ENCODE measurements around the gene PIGO. TPM values are rescaled to one million over a fixed set of nuclear protein-coding genes. Genes with fewer than 3 reads are reported as not detected.
A peak's percentile ranks its signal among the peaks of the same experiment; 100 is the strongest.

Gene PIGO
- total RNA-seq, 2 experiments from 2014 or later, result 22.8 to 28.6 TPM

- ChIA-PET CTCF (interaction anchor here (0.6 to 1.8 kb wide), 4 partner anchors 9 to 1066 kb away, joined by 3 to 8 read pairs (median 4); partner anchors contain the start of genes PIGO, STOML2 and VCP), POLR2A (interaction anchor here (0.6 to 2.9 kb wide), 6 partner anchors 10 to 267 kb away, joined by 3 to 23 read pairs (median 10); partner anchors contain the start of genes PIGO, STOML2 and VCP)
- no peak for DNase-seq
- H3K27ac Mint-ChIP-seq, result peak overlapping the region; percentile 79
- H3K4me3 Mint-ChIP-seq, result peak overlapping the region; percentile 73
- H3K27me3 Mint-ChIP-seq, result no peaks in the 10 kb centered on the region
- no peaks in the 10 kb centered on the region for H3K9me3 Mint-ChIP-seq
- peaks cover 14% of the 10 kb centered on the region for H3K36me3 Mint-ChIP-seq (ENCODE audit: low read depth)
- H3K4me1 Mint-ChIP-seq, result peaks cover 64% of the 10 kb centered on the region
These were observed 16.0 kb upstream of the PIGO start for GRCh38 chr9:35112257-35113020.

DNA sequence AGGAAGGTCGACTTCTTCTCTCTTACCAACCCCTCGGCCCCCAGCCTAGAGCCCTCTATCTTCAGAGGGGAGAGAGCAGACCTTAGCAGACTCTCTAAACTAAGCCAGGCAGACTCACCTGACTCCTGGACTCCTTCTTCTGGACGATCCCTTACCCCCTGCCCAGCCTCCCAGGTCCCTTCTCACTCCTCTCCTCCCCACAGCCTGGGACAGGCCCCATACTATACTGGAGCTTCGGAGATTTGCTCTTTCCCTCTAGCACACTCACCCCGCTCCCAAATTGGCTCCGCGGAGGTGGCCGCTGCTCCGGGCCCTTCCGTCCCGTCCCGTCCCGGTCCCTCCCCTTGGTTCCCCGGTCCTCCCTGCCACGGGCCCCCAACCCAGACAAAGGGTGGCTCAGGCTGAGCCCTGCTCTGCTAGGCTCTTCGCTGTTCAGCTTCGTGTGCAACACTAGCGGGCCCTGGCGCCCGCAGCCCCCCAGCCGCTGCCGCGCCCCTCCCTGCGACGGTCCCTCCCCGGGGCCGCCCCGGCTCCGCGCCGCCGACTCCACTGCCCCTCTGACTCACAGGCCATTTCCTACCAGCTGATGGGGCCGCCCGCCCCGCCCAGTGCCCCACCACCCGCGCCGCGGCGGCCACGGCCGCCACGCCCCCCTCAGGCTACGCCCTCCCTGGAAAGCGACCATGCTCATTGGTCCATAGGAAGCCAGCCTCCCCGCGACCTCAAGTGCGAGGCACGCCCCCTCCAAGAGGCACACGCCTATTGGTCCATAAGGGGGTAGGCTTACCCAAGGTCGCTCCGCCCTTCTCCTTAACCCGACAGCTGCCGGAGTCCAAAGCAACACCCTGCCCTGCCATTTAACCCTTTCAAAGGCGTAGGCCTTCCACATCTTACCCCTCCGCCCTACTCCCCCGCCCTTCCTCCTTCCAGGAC, 14.9 kb upstream of the PIGO start:
- Mint-ChIP-seq H3K4me3 (peak overlapping the region; percentile 73), H3K27me3 (no peaks in the 10 kb centered on the region), H3K27ac (peak overlapping the region; percentile 79), H3K4me1 (peaks cover 54% of the 10 kb centered on the region), H3K9me3 (no peaks in the 10 kb centered on the region), H3K36me3 (ENCODE audit: low read depth) (peaks cover 19% of the 10 kb centered on the region)
- ChIA-PET POLR2A (interaction anchor here (0.6 to 2.9 kb wide), 9 partner anchors 9 to 448 kb away, joined by 3 to 23 read pairs (median 9); partner anchors contain the start of genes FANCG, PIGO, STOML2 and VCP), CTCF (interaction anchor here (0.6 to 1.8 kb wide), 6 partner anchors 14 to 1067 kb away, joined by 3 to 8 read pairs (median 4); partner anchors contain the start of genes FANCG, PIGO and VCP)
- peak; percentile 97 for DNase-seq

GRCh38 chr9:35110327-35110761, 14.0 kb upstream of the PIGO start:
- Mint-ChIP-seq H3K27ac (no peak overlapping the region), H3K27me3 (no peaks in the 10 kb centered on the region), H3K4me1 (peaks cover 49% of the 10 kb centered on the region), H3K9me3 (no peaks in the 10 kb centered on the region), H3K4me3 (peak overlapping the region; percentile 73), H3K36me3 (ENCODE audit: low read depth) (peaks cover 25% of the 10 kb centered on the region)
- ChIA-PET POLR2A (interaction anchor here (1.6 to 2.9 kb wide), 6 partner anchors 8 to 38 kb away, joined by 5 to 23 read pairs (median 10); partner anchors contain the start of genes FANCG, PIGO, STOML2 and VCP), CTCF (interaction anchor here (1.1 to 1.8 kb wide), 3 partner anchors 14 to 38 kb away, joined by 3 to 8 read pairs (median 4); partner anchors contain the start of genes FANCG, PIGO and VCP)
- DNase-seq, result no peak

DNA sequence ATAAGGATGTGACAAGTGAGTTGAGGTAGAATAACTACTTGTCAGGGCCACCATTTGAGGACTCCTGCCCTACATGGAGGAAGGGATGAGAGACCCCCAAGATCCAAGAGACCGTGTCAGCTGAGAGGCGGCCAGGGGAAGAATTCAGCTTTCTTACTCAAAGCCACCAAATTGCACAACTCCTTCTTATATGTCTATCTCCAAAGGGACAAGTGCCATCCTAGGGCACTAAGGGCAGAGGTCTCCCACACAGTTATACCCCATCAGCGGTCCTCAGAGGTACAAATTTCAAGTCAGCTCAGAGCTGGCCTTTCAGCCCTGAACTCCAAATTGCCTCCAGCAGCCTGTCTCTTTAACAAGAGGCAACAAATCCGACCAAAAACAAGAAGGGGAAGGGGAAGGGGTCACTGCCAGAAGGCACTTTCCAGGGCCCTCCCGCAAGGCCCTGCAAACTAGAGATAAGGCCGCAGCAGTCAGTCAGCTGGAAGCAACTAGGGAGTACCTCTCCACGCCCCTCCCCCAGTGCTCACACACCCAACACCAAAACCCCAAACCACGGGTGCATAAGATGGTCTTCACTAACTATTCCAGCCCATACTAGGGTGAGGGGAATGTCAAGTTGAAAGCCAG, 12.7 kb upstream of the PIGO start:
- CTCF ChIA-PET, result interaction anchor here (0.9 kb wide), 1 partner anchor 12 kb away, joined by 4 read pairs; the partner anchor contains the start of gene PIGO
- Mint-ChIP-seq H3K36me3 (ENCODE audit: low read depth) (peaks cover 32% of the 10 kb centered on the region), H3K27me3 (no peaks in the 10 kb centered on the region), H3K4me1 (peaks cover 42% of the 10 kb centered on the region), H3K4me3 (no peak overlapping the region), H3K9me3 (no peaks in the 10 kb centered on the region), H3K27ac (no peak overlapping the region)
- DNase-seq, result no peak
- POLR2A ChIA-PET, result no interaction called here

GRCh38 chr9:35108461-35108860, 12.1 kb upstream of the PIGO start:
- no peak overlapping the region for H3K4me3 Mint-ChIP-seq
- H3K36me3 Mint-ChIP-seq (ENCODE audit: low read depth), result peaks cover 26% of the 10 kb centered on the region
- H3K27me3 Mint-ChIP-seq, result no peaks in the 10 kb centered on the region
- DNase-seq, result no peak
- ChIA-PET CTCF (interaction anchor here (0.9 kb wide), 1 partner anchor 12 kb away, joined by 4 read pairs; the partner anchor contains the start of gene PIGO), POLR2A (no interaction called here)
- H3K9me3 Mint-ChIP-seq, result no peaks in the 10 kb centered on the region
- H3K4me1 Mint-ChIP-seq, result peaks cover 40% of the 10 kb centered on the region
- H3K27ac Mint-ChIP-seq, result no peak overlapping the region

- Mint-ChIP-seq H3K9me3 (no peaks in the 10 kb centered on the region), H3K27ac (no peak overlapping the region)
- no peak for DNase-seq
These were observed 11.2 kb upstream of the PIGO start for GRCh38 chr9:35107297-35108290.

GRCh38 chr9:35106343-35106730, 9.9 kb upstream of the PIGO start:
- Mint-ChIP-seq H3K4me3 (no peak overlapping the region), H3K4me1 (peaks cover 43% of the 10 kb centered on the region), H3K27me3 (no peaks in the 10 kb centered on the region), H3K9me3 (no peaks in the 10 kb centered on the region), H3K27ac (no peak overlapping the region), H3K36me3 (ENCODE audit: low read depth) (peaks cover 33% of the 10 kb centered on the region)
- POLR2A ChIA-PET, result interaction anchor here (1.1 to 1.3 kb wide), 2 partner anchors 8 to 27 kb away, joined by 6 read pairs; partner anchors contain the start of gene FANCG
- no peak for DNase-seq
- CTCF ChIA-PET, result interaction anchor here (1.2 to 1.3 kb wide), 2 partner anchors 55 to 153 kb away, joined by 3 to 5 read pairs; no protein-coding TSS in a partner anchor

More at GRCh38 chr9:35107297-35108290, 11.2 kb upstream of the PIGO start:
- Mint-ChIP-seq H3K4me3 (no peak overlapping the region), H3K27me3 (no peaks in the 10 kb centered on the region), H3K36me3 (ENCODE audit: low read depth) (peaks cover 30% of the 10 kb centered on the region), H3K4me1 (peaks cover 42% of the 10 kb centered on the region)
- ChIA-PET CTCF (interaction anchor here (1.2 to 1.3 kb wide), 2 partner anchors 57 to 151 kb away, joined by 3 to 5 read pairs; no protein-coding TSS in a partner anchor), POLR2A (interaction anchor here (1.3 kb wide), 1 partner anchor 28 kb away, joined by 6 read pairs; the partner anchor contains the start of gene FANCG)

DNA sequence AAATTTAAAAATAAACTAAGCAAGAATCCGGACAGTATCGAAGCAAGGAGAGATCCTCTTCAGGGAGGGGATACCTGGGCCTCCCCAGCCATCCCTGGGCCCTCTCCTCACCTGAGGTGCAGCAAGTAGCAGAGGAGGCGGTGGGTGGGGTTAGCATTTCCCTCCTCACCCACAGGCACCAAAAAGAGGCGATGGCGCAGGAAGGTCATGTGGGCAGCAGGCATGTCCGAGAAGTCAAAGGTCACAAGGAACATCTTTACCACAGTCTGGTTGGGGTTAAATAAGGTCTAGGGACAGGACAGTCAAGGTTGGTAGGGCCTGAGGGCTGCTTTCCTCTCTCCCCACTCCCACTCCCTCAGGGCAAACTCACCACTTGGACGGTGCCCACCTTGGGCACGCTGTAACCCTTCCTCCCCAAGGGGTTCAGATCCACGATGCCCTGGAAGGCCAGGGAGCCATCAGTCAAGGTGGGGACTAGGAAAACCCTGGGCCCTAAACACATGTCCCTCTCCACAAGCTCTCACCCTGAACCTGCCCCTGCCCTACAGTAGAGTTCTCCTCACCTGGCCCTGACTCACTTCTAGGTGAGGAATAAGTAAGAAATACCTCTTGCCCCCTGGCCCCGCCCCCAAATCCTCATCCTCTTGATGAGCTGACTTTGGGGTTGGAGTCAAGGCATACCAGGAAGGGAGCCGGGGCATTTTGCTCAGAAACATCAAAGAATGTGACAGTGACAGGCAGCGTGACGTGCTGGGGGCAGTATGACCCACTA, 9.4 kb upstream of the PIGO start:
- Mint-ChIP-seq H3K9me3 (no peaks in the 10 kb centered on the region), H3K27ac (no peak overlapping the region), H3K27me3 (no peaks in the 10 kb centered on the region), H3K4me1 (peaks cover 45% of the 10 kb centered on the region), H3K4me3 (no peak overlapping the region), H3K36me3 (ENCODE audit: low read depth) (peaks cover 39% of the 10 kb centered on the region)
- ChIA-PET CTCF (interaction anchor here (1.3 kb wide), 1 partner anchor 153 kb away, joined by 3 read pairs; no protein-coding TSS in a partner anchor), POLR2A (interaction anchor here (1.1 to 4.8 kb wide), 4 partner anchors 8 to 27 kb away, joined by 5 to 61 read pairs (median 6); partner anchors contain the start of genes FANCG and PIGO)
- DNase-seq, result no peak

DNA sequence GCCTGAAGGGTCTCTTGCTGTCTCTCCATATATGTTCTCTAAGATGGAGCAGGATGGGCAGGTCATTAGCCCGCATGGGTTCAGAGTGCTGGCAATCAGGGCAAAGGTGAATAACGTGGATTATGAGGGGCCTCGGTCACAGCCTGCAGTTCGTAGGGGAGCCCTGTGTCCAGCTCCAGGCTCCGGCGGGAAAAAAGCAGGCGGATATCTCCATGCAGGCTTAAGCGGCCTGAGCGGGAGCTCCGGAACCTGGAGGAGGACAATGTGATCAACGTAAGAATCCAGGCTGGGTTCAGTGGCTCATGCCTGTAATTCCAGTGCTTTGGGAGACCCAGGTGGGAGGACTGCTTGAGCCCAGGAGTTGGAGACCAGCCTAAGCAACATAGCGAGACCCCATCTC, 8.7 kb upstream of the PIGO start:
- CTCF ChIA-PET, result interaction anchor here (1.0 kb wide), 1 partner anchor 8 kb away, joined by 3 read pairs; no protein-coding TSS in a partner anchor
- H3K36me3 Mint-ChIP-seq (ENCODE audit: low read depth), result peaks cover 45% of the 10 kb centered on the region
- peaks cover 44% of the 10 kb centered on the region for H3K4me1 Mint-ChIP-seq
- no peaks in the 10 kb centered on the region for H3K27me3 Mint-ChIP-seq
- no peak for DNase-seq
- H3K9me3 Mint-ChIP-seq, result no peaks in the 10 kb centered on the region
- H3K27ac Mint-ChIP-seq, result no peak overlapping the region
- H3K4me3 Mint-ChIP-seq, result no peak overlapping the region
- POLR2A ChIA-PET, result interaction anchor here (1.2 to 4.8 kb wide), 4 partner anchors 9 to 27 kb away, joined by 3 to 61 read pairs (median 28); partner anchors contain the start of genes ATOSB, FANCG and PIGO

DNA sequence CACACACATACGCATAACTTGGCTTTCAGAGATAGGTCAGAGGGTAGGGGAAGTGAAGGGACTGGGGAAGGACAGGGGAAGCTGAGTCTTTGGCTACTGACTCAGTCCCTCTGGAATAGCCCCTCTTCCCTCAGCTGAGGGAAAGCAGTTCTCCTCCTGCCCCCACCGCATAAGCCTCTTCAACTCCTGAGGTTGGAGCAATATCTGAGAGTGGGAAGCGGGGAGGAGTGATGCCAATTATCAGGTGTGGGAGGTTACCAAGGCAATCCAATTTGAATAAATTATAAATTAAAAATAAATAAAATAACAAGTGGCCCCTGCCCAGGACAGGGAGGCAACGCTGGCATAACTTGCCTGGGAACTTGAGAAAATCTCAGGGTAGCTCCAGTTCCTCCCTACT, 8.2 kb upstream of the PIGO start:
- peaks cover 51% of the 10 kb centered on the region for H3K36me3 Mint-ChIP-seq (ENCODE audit: low read depth)
- no peak overlapping the region for H3K27ac Mint-ChIP-seq
- H3K4me1 Mint-ChIP-seq, result peaks cover 41% of the 10 kb centered on the region
- no peak for DNase-seq
- H3K9me3 Mint-ChIP-seq, result no peaks in the 10 kb centered on the region
- H3K4me3 Mint-ChIP-seq, result no peak overlapping the region
- no peaks in the 10 kb centered on the region for H3K27me3 Mint-ChIP-seq
- ChIA-PET CTCF (interaction anchor here (1.0 to 2.5 kb wide), 3 partner anchors 8 to 32 kb away, joined by 3 to 28 read pairs (median 3); partner anchors contain the start of genes ATOSB and VCP), POLR2A (interaction anchor here (1.2 to 4.8 kb wide), 4 partner anchors 8 to 26 kb away, joined by 3 to 61 read pairs (median 28); partner anchors contain the start of genes ATOSB, FANCG and PIGO)
